Rectal smooth muscle tissue (tissue), 1 donor: Measurements from ENCODE around the gene C6orf163.
A peak's percentile ranks its signal among the peaks of the same experiment; 100 is the strongest.

ENCODE experiments used
- H3K27ac ChIP-seq: one replicate; pipeline ENCODE4 v1.7.0; 2013; ENCODE audit warnings: low read depth, low read length, inconsistent platforms
- H3K27me3 ChIP-seq: one replicate; pipeline ENCODE4 v1.7.0; 2013; ENCODE audit warnings: low read length; ENCODE audit not compliant: control insufficient read depth, insufficient read depth
- H3K36me3 ChIP-seq: one replicate; pipeline ENCODE4 v1.7.0; 2013; ENCODE audit warnings: low read length; ENCODE audit not compliant: control insufficient read depth, insufficient read depth
- H3K4me1 ChIP-seq: one replicate; pipeline ENCODE4 v1.7.0; 2013; ENCODE audit warnings: low read length; ENCODE audit not compliant: control insufficient read depth, insufficient read depth
- H3K4me3 ChIP-seq: one replicate; pipeline ENCODE4 v1.7.0; 2013; ENCODE audit warnings: low read length
- H3K9ac ChIP-seq: one replicate; pipeline ENCODE4 v1.7.0; 2013; ENCODE audit warnings: low read length

The C6orf163 gene

DNA sequence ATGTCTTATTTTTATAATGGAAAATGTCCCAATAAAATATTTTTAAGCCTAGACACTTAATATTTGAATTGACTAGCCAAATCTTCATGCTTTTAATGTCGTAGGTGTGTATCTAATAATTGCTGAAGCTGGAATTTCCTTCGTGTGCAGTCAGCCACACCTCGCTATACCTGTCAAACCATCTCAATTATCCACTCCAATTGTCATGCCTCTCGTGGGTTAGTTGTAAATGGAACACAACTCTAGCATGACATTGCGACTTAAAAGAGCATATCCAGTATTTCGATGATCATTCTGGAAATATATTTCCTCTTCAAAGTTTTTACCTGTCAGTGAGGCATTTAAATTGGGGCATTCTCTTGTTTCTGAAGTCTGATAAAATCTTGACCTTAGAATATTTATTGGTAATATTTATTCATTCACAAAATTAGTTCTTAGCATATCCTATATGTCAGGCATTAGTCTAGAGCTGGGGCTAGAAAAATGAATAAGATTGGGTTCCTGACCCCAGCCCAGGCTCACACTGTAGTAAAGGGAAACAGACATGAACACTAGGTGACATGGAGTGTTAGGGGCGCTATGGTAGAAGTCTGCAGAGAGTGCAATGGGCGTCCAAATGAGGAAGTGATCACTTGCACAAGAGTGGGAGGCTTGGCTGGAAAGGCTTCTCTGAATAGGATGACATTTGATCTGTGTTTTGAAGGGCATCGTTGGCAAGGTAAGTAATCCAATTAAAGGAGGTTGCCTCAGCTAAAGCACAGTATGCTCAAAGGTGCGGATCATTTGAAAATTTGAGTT is 52.2 kb downstream of the C6orf163 start:
- Histone ChIP-seq H3K27me3 (no peaks in the 10 kb centered on the region), H3K4me1 (no peaks in the 10 kb centered on the region), H3K9ac (no peak overlapping the region), H3K4me3 (no peak overlapping the region), H3K36me3 (no peaks in the 10 kb centered on the region), H3K27ac (no peak overlapping the region)

DNA sequence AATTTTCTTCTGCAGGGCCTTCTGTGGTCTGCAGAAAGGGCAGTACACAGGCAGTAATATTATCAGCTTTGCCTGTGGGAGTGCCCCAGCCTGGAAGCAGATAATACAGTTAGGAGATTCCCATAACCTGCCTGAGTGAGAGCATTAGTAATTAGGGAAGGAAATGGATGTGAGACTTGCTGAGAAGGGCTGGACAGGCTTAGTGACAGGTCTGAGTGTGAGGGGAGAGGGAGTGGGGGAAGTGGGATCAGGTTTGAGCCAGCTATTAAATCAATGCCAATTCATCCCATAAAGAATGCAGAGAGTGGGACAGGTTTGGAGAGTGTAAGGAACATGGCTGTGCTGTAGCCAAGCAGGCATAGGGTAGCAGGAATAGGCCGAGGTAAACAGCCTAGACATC is 53.0 kb downstream of the C6orf163 start:
- no peaks in the 10 kb centered on the region for H3K27me3 ChIP-seq
- H3K36me3 ChIP-seq, result no peaks in the 10 kb centered on the region
- H3K4me3 ChIP-seq, result no peak overlapping the region
- no peaks in the 10 kb centered on the region for H3K4me1 ChIP-seq
- H3K9ac ChIP-seq, result no peak overlapping the region
- H3K27ac ChIP-seq, result no peak overlapping the region

DNA sequence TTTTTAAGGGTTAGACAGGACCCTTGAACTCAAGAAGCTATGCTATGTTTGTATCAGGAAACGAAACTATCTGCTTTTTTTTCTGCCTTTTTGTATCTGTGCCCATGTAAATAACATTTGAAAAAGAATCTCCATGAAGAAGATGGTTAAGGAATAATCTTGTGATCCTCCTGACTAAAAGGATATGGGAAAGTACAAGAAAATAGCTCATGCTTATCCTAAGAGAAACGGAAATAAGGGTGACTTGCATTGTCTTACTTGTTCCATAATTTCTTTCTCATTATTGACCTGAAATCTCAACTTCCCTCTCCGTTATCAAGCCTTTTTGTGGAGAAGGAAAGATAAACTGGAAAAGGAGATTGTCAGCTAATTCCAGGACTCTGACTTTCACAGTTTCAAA is 57.2 kb downstream of the C6orf163 start:
- Histone ChIP-seq H3K4me3 (no peak overlapping the region), H3K9ac (no peak overlapping the region), H3K4me1 (no peaks in the 10 kb centered on the region), H3K27me3 (no peaks in the 10 kb centered on the region), H3K36me3 (no peaks in the 10 kb centered on the region), H3K27ac (no peak overlapping the region)

DNA sequence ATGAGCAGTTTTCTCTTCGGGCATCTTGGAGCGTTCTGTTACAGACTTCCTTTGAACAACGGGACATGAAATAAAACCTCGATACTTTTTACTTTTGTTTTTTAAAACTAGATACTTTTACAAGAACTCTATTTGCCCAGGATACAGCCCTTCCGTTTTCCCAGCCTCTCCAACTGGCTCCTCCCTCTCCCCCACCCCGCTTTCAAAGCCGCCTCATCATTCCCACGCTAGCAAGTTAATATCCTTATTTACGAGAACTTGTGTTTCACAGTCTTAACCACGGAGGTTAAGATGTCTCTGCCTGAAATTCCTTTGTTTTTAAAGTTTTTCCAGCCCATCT is 62.9 kb downstream of the C6orf163 start:
- H3K27me3 ChIP-seq, result no peaks in the 10 kb centered on the region
- peaks cover 2% of the 10 kb centered on the region for H3K4me1 ChIP-seq
- peak overlapping the region; percentile 72 for H3K27ac ChIP-seq
- H3K9ac ChIP-seq, result no peak overlapping the region
- H3K36me3 ChIP-seq, result no peaks in the 10 kb centered on the region
- peak overlapping the region; percentile 95 for H3K4me3 ChIP-seq

DNA sequence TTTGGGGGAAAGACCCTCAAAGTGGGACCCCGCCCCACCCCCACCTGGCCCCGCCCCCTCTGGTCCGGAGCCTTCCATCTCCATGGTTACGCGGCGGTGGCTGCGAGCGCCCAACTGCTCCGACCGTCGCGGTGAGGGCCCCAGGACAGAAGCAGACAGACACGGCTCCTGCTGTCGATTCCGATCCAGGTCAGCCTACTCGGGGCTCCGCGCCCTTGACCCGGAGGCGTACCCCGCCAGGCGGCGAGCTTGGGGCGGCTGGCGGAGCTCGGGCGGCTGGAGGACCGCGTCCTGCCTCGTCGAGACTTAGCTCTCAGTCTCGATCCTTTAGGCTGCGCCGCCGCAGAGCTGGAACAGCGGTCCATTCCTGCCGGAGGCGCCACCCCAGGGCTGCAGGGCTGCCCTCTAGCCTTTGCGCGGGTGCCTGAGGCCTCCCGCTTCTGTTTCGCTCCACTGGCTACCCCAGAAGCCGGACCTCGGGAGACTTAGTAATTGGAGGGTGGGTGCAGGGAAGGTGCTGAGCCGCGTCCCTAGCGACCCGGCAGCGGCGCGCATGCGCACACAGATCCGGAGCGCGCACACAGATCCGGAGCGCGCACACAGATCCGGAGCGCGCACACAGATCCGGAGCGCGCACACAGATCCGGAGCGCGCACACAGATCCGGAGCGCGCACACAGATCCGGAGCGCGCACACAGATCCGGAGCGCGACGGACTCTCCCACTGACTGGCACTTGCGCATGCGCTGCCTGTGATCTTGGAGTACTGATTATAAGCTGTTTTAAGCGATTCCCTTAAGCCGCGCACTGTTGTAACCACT is 63.5 kb downstream of the C6orf163 start, which contains the start of gene CFAP206:
TSS of gene CFAP206 (plus strand) at position 72 of the 820 bp plus-strand sequence. CDS start 1,868 bp downstream, outside the sequence.
- no peaks in the 10 kb centered on the region for H3K36me3 ChIP-seq
- H3K4me1 ChIP-seq, result peaks cover 2% of the 10 kb centered on the region
- H3K9ac ChIP-seq, result peak within 1 kb of the TSS; percentile 56
- peak within 1 kb of the TSS; percentile 95 for H3K4me3 ChIP-seq
- H3K27ac ChIP-seq, result peak within 1 kb of the TSS; percentile 72
- no peaks in the 10 kb centered on the region for H3K27me3 ChIP-seq

DNA sequence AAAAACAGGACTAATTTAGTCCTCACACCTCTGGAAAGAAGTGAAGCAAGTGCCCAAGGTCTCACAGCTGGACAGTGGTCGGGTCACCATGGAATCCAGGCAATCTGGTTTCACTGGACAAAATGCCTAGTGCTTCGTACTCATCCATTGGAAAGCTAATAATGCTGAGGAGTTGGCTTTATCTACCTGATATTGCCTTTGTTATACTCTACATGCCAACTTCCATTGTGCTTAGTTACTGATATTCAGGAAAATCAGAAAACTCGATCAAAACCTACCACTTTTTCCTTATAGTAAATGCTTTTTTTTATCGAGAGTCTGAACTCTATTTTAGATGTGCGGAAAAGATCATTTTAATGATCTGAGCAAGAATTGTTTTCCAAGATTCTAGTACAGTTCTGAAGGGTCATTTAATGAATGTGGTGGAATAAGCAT is 64.1 kb downstream of the C6orf163 start:
- Histone ChIP-seq H3K27me3 (no peaks in the 10 kb centered on the region), H3K4me3 (peak overlapping the region; percentile 95), H3K36me3 (no peaks in the 10 kb centered on the region), H3K27ac (peak overlapping the region; percentile 72), H3K9ac (peak overlapping the region; percentile 56), H3K4me1 (peaks cover 2% of the 10 kb centered on the region)
